HG03354 (cell line): ENCODE data around the gene NGEF.
"Not testable (repeated sequence)": the region's sequence is repeated elsewhere in the genome, so short reads cannot be mapped to it uniquely, and the experiment has no call there.

Source experiments
- ATAC-seq: cut with Tn5 transposase; IDR thresholded peaks from one replicate; pipeline ENCODE4 v1.9.1; 2021; ENCODE audit warnings: mild to moderate bottlenecking; ENCODE audit not compliant: unreplicated experiment, poor library complexity, severe bottlenecking

NGEF gene

GRCh38 chr2:232860593-232861241, 152.3 kb downstream of the NGEF start:
- ATAC-seq: no peak

GRCh38 chr2:232859385-232859916, 153.6 kb downstream of the NGEF start:
- ATAC-seq: no peak

GRCh38 chr2:232857158-232857563, 155.9 kb downstream of the NGEF start:
- ATAC-seq: no peak

- no peak for ATAC-seq
These were observed 159.0 kb downstream of the NGEF start for GRCh38 chr2:232854082-232854481.

GRCh38 chr2:232852676-232853075, 160.4 kb downstream of the NGEF start:
- ATAC-seq: no peak

GRCh38 chr2:232852081-232852480, 161.0 kb downstream of the NGEF start:
- not testable (repeated sequence) for ATAC-seq

GRCh38 chr2:232850039-232850438, 163.0 kb downstream of the NGEF start:
- ATAC-seq: no peak

GRCh38 chr2:232846055-232846454, 167.0 kb downstream of the NGEF start:
- no peak for ATAC-seq

GRCh38 chr2:232843834-232844233, 169.2 kb downstream of the NGEF start:
- ATAC-seq: no peak

- no peak for ATAC-seq
These were observed 170.4 kb downstream of the NGEF start for GRCh38 chr2:232842689-232843088.

GRCh38 chr2:232839411-232840079, 173.5 kb downstream of the NGEF start:
- no peak for ATAC-seq

GRCh38 chr2:232838406-232838874, 174.6 kb downstream of the NGEF start:
- peak; percentile 95 for ATAC-seq

GRCh38 chr2:232836934-232837333, 176.1 kb downstream of the NGEF start:
- no peak for ATAC-seq

- ATAC-seq: no peak
These were observed 177.3 kb downstream of the NGEF start for GRCh38 chr2:232835687-232836208.

- no peak for ATAC-seq
These were observed 179.2 kb downstream of the NGEF start for GRCh38 chr2:232833830-232834229.

GRCh38 chr2:232831496-232831895, 181.6 kb downstream of the NGEF start:
- no peak for ATAC-seq

GRCh38 chr2:232829988-232830387, 183.1 kb downstream of the NGEF start:
- no peak for ATAC-seq
